Testis (tissue), 3 donors: ENCODE results near the gene TAF1B. TPM values are rescaled to one million over a fixed set of nuclear protein-coding genes. Genes with fewer than 3 reads are reported as not detected.

Experiments used
- DNase-seq: peaks from one replicate; pipeline ENCODE4 v3.0.0-alpha.2; 2019
- H3K27ac ChIP-seq, 2 donors: fragments of 200-600 bp; sonication (generic); one replicate each; pipeline ENCODE4 v1.5.1; 2019
- H3K27me3 ChIP-seq: fragments of 200-600 bp; sonication (generic); one replicate; pipeline ENCODE4 v1.5.1; 2019
- H3K36me3 ChIP-seq: fragments of 200-600 bp; sonication (generic); one replicate; pipeline ENCODE4 v1.5.1; 2017; ENCODE audit warnings: low read depth; ENCODE audit errors: missing control alignments
- H3K4me1 ChIP-seq: fragments of 200-600 bp; sonication (generic); one replicate; pipeline ENCODE4 v1.5.1; 2019
- H3K4me3 ChIP-seq, 2 donors: fragments of 200-600 bp; sonication (generic); one replicate each; pipeline ENCODE4 v1.5.1; 2017 to 2019
- H3K9me3 ChIP-seq: fragments of 200-600 bp; sonication (generic); one replicate; pipeline ENCODE4 v1.5.1; 2017
- CTCF ChIP-seq, 3 experiments: fragments of 450-650 bp in 2 of 3; fragments of 200-600 bp in 1 of 3; sonication (generic) in 1 of 3; IDR thresholded peaks; one replicate each; pipeline ENCODE4 v1.5.1; 2016 to 2019; ENCODE audit warnings: antibody characterized with exemption in 3 of 3, mild to moderate bottlenecking in 2 of 3, moderate library complexity in 1 of 3
- POLR2A ChIP-seq: fragments of 450-650 bp; IDR thresholded peaks from one replicate; pipeline ENCODE4 v1.6.1; 2017; ENCODE audit warnings: antibody characterized with exemption, mild to moderate bottlenecking, moderate library complexity
- WGBS, 2 donors: methylation state at CpG; one replicate each; pipeline ENCODE4 v1.1.5; 2018; 5-methylcytosine and 5-hydroxymethylcytosine counted together
- intact Hi-C: fragments of 100-400 bp; cut with DNase I; formaldehyde crosslinking; loops from one replicate; pipeline ENCODE4 v1.15.1; 2023; ENCODE audit warnings: low total_unique reads
- polyA plus RNA-seq: library from polyadenylated mRNA; stranded (reverse); fragments of 350-450 nt; fragmentation: Illumina TruSeq; extraction: RNeasy Lipid Tissue Mini Kit (QIAGEN cat#74804); gene quantifications from one replicate; pipeline ENCODE4 v1.2.3, GENCODE V29; 2014; ENCODE audit warnings: low read depth, low replicate concordance; ENCODE audit not compliant: insufficient read depth
- total RNA-seq, 2 donors: library from RNA; depleted of rRNA; stranded (reverse); fragments of >200 nt; gene quantifications; one replicate each; pipeline ENCODE4 v1.2.3, GENCODE V29; 2016

Gene TAF1B
- total and polyA plus RNA-seq, 3 donors from 2014 or later: 13.3 to 22.0 (median 22.0) TPM

DNA sequence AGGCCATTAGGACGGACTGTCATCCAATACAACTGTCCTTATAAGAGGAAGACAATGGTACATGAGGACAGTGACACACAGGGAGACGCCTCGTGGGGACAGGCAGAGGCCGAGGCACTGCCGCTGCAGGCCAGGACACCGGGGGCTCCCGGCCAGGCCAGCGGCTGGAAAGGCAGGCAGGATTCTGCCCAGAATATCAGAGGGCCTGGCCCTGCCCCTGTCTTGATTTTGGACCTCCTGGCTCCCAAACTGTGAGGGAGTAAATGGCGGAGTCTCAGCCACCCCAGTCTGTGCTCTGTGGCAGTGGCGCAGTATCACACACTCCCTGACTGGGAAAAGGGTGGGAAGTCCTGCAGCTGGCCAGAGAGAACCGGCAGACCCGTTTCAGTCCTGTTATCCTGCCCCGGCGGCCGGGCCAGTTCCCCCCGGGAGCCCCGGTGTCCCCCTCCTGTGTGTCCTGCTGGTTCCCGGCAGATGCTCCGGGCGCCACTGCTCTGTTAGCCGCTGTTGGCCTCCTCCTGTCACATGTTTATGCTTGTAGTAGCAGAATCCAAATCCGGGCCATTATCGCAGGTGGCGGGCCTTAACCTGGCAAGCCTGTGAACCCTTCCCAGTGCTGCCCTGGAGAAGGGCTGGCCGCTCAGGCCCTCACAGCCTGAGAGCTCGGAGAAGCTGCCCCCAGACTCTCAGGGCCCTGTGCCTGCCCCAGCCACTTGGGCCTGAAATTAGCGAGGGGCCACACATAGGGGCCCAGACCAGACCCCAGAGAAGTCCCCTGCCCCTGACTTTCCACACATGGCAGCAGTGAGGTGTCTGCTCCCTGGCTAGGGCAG lies 31.4 kb upstream of the TAF1B start:
- Histone ChIP-seq H3K27me3 (no peaks in the 10 kb centered on the region), H3K36me3 (no peaks in the 10 kb centered on the region), H3K4me1 (peaks cover 7% of the 10 kb centered on the region), H3K27ac (no peak overlapping the region), H3K4me3 (no peak overlapping the region), H3K9me3 (no peaks in the 10 kb centered on the region)
- TF ChIP-seq CTCF (IDR thresholded peaks at IDR 0.05) (no peak), POLR2A (no peak)
- no peak for DNase-seq
- 86 to 89% methylated on average over 13 to 27 of the region's 27 CpGs for whole genome bisulfite sequencing, 2 donors
- intact Hi-C loops: no loop called here

DNA sequence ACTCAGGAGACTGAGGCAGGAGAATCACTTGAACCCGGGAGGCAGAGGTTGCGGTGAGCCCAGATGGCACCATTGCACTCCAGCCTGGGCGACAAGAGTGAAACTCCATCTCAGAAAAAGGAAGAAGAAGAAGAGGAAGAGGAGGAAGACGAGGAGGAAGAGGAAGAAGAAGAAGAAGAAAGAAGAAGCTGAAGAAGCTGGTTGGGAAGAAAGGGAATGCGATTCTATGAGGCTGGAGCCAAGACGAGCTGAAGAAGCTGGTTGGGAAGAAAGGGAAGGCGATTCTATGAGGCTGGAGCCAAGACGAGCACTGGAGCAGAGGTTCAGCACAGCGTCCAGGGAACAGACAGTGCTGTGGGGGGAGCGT lies 30.3 kb upstream of the TAF1B start:
- no peaks in the 10 kb centered on the region for H3K9me3 ChIP-seq
- no peak overlapping the region for H3K4me3 ChIP-seq
- TF ChIP-seq POLR2A (no peak), CTCF (IDR thresholded peaks at IDR 0.05) (no peak)
- peaks cover 7% of the 10 kb centered on the region for H3K4me1 ChIP-seq
- intact Hi-C loops: no loop called here
- H3K36me3 ChIP-seq: no peaks in the 10 kb centered on the region
- H3K27me3 ChIP-seq: no peaks in the 10 kb centered on the region
- 65 to 66% methylated on average over 10 of the region's 10 CpGs for WGBS, 2 donors
- no peak for DNase-seq
- H3K27ac ChIP-seq: no peak overlapping the region

GRCh38 chr2:9813312-9814128 lies 29.8 kb upstream of the TAF1B start:
- 24 to 45% methylated on average over 8 to 24 of the region's 24 CpGs for WGBS, 2 donors
- intact Hi-C loops: no loop called here
- Histone ChIP-seq H3K4me1 (peaks cover 7% of the 10 kb centered on the region), H3K4me3 (no peak overlapping the region), H3K9me3 (no peaks in the 10 kb centered on the region), H3K27me3 (no peaks in the 10 kb centered on the region), H3K36me3 (no peaks in the 10 kb centered on the region), H3K27ac (no peak overlapping the region)
- TF ChIP-seq CTCF (IDR thresholded peaks at IDR 0.05) (peak; percentile 76 to 93 (median 81)), POLR2A (no peak)
- DNase-seq: peak; percentile 82

DNA sequence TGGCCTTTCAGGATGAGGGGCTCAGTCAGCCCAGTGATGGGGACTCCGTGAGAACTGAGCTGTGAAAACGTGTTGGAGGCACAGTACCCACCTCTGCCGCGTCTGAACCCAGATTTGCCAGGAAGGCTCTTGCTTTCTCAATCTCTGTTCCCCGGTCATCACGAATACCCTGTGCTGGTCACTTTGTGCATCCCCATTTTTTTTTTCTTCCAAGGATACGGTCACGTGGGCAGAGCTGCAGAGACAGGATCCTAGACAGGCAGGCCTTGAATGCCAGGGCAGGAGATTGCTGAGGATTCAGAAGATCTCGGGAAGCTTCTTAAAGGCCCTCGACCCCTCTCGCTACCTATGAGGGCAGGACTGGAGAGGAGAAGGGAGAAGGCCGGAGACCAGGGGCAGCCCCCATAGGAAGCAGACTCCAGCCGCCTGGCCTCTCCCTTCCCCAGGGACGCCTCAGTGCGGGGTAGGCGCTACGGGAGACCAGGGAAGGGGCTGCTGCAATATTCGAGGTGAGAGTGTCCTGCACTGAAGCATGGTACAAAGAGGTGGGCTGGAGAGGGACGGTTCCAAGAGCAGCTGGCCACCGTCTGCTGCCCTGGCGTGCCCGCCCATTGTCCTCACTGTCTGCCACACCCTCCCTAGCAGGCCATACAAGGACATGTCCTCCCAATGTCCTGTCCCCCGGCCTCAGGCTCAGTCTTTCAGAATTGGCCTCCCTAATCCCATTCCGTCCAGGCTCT lies 29.0 kb upstream of the TAF1B start:
- 64 to 74% methylated on average over 21 to 24 of the region's 24 CpGs for WGBS, 2 donors
- TF ChIP-seq CTCF (IDR thresholded peaks at IDR 0.05) (no peak), POLR2A (no peak)
- no peak overlapping the region for H3K4me3 ChIP-seq

More for the DNA sequence above, 29.0 kb upstream of the TAF1B start:
- intact Hi-C loops: no loop called here
- H3K9me3 ChIP-seq: no peaks in the 10 kb centered on the region
- H3K36me3 ChIP-seq: no peaks in the 10 kb centered on the region
- no peaks in the 10 kb centered on the region for H3K27me3 ChIP-seq
- no peak overlapping the region for H3K27ac ChIP-seq
- peaks cover 7% of the 10 kb centered on the region for H3K4me1 ChIP-seq
- DNase-seq: no peak
